Mesenchymal stem cell (in vitro differentiated cells and primary cell): ENCODE measurements around the gene PLXDC2.
"Not testable (repeated sequence)": the region's sequence is repeated elsewhere in the genome, so short reads cannot be mapped to it uniquely, and the experiment has no call there.

Experiments
- DNase-seq: peaks from one replicate; pipeline ENCODE4 v3.0.0-alpha.2; 2013
- H2AFZ ChIP-seq: one replicate; pipeline ENCODE4 v1.6.1; 2013; ENCODE audit warnings: low read depth, mild to moderate bottlenecking, control low read depth, inconsistent platforms, low read length, moderate library complexity
- H2AK5ac ChIP-seq: 2 replicates; pipeline ENCODE4 v1.6.1; 2013; ENCODE audit warnings: low read length, moderate library complexity, mild to moderate bottlenecking, inconsistent platforms; ENCODE audit not compliant: severe bottlenecking
- H2BK120ac ChIP-seq: one replicate; pipeline ENCODE4 v1.6.1; 2013; ENCODE audit warnings: low read depth, mild to moderate bottlenecking, inconsistent platforms, low read length, moderate library complexity
- H2BK12ac ChIP-seq, 2 experiments: one replicate each; pipeline ENCODE4 v1.6.1; 2013; ENCODE audit warnings: inconsistent platforms in 2 of 2, low read length in 2 of 2, mild to moderate bottlenecking in 2 of 2, moderate library complexity in 2 of 2, control low read depth in 1 of 2
- H2BK15ac ChIP-seq: one replicate; pipeline ENCODE4 v1.6.1; 2013; ENCODE audit warnings: mild to moderate bottlenecking, low read depth, inconsistent platforms; ENCODE audit not compliant: poor library complexity, severe bottlenecking
- H2BK5ac ChIP-seq: 2 replicates; pipeline ENCODE4 v1.6.1; 2013; ENCODE audit warnings: low read depth, mild to moderate bottlenecking, low read length, control low read depth, inconsistent platforms; ENCODE audit not compliant: poor library complexity, severe bottlenecking
- H3K14ac ChIP-seq, 2 experiments: one replicate each; pipeline ENCODE4 v1.6.1; 2013; ENCODE audit warnings: inconsistent platforms in 2 of 2, low read length in 2 of 2, control low read depth in 1 of 2, mild to moderate bottlenecking in 1 of 2, moderate library complexity in 1 of 2
- H3K18ac ChIP-seq, 2 experiments: one replicate each; pipeline ENCODE4 v1.6.1; 2013; ENCODE audit warnings: inconsistent platforms in 2 of 2, low read length in 2 of 2, control low read depth in 1 of 2, low read depth in 1 of 2, mild to moderate bottlenecking in 1 of 2
- H3K23ac ChIP-seq, 2 experiments: one replicate each; pipeline ENCODE4 v1.6.1; 2013; ENCODE audit warnings: inconsistent platforms in 2 of 2, low read length in 2 of 2, mild to moderate bottlenecking in 2 of 2, moderate library complexity in 2 of 2, control low read depth in 1 of 2
- H3K27ac ChIP-seq: 2 replicates; pipeline ENCODE4 v1.5.1; 2013; ENCODE audit warnings: mild to moderate bottlenecking, moderate library complexity, low read length, control low read depth, inconsistent platforms; ENCODE audit not compliant: poor library complexity, severe bottlenecking
- H3K27me3 ChIP-seq, 2 experiments: 2 replicates each; pipeline versions ENCODE4 v1.6.1 to v1.7.0; 2013; ENCODE audit warnings: low read length in 2 of 2, mild to moderate bottlenecking in 2 of 2, moderate library complexity in 2 of 2, control low read depth in 1 of 2, inconsistent platforms in 1 of 2; ENCODE audit not compliant: control insufficient read depth in 1 of 2, insufficient read depth in 1 of 2
- H3K36me3 ChIP-seq, 2 experiments: 2 replicates each; pipeline versions ENCODE4 v1.6.1 to v1.7.0; 2013; ENCODE audit warnings: low read length in 2 of 2, control low read depth in 1 of 2, inconsistent platforms in 1 of 2, low read depth in 1 of 2, mild to moderate bottlenecking in 1 of 2; ENCODE audit not compliant: insufficient read depth in 2 of 2, control insufficient read depth in 1 of 2
- H3K4ac ChIP-seq, 2 experiments: one replicate each; pipeline ENCODE4 v1.6.1; 2013; ENCODE audit warnings: inconsistent platforms in 2 of 2, low read length in 2 of 2, mild to moderate bottlenecking in 2 of 2, moderate library complexity in 2 of 2, control low read depth in 1 of 2, low read depth in 1 of 2
- H3K4me1 ChIP-seq: 2 replicates; pipeline ENCODE4 v1.6.1; 2013; ENCODE audit warnings: low read depth, low read length, control low read depth; ENCODE audit not compliant: control insufficient read depth, insufficient read depth
- H3K4me2 ChIP-seq: 2 replicates; pipeline ENCODE4 v1.6.1; 2013; ENCODE audit warnings: low read length, mild to moderate bottlenecking, inconsistent platforms; ENCODE audit not compliant: poor library complexity, severe bottlenecking
- H3K4me3 ChIP-seq, 2 experiments: 2 replicates each; pipeline versions ENCODE4 v1.5.1 to v1.7.0; 2013; ENCODE audit warnings: low read length in 2 of 2, mild to moderate bottlenecking in 2 of 2, control low read depth in 1 of 2, low read depth in 1 of 2; ENCODE audit not compliant: insufficient read depth in 1 of 2
- H3K79me1 ChIP-seq: replicated peaks from 2 replicates; pipeline ENCODE4 v1.6.1; 2013; ENCODE audit warnings: mild to moderate bottlenecking, control low read depth, low read length, inconsistent platforms; ENCODE audit not compliant: poor library complexity, severe bottlenecking
- H3K9ac ChIP-seq: 2 replicates; pipeline ENCODE4 v1.7.0; 2013; ENCODE audit warnings: mild to moderate bottlenecking, low read length, moderate library complexity
- H3K9me3 ChIP-seq: 2 replicates; pipeline ENCODE4 v1.7.0; 2013; ENCODE audit warnings: mild to moderate bottlenecking, low read length; ENCODE audit not compliant: control insufficient read depth
- H4K8ac ChIP-seq: one replicate; pipeline ENCODE4 v1.6.1; 2013; ENCODE audit warnings: inconsistent platforms, mild to moderate bottlenecking, low read length, moderate library complexity
- H4K91ac ChIP-seq: one replicate; pipeline ENCODE4 v1.6.1; 2013; ENCODE audit warnings: mild to moderate bottlenecking, low read length, inconsistent platforms
- WGBS: methylation state at CpG from one replicate; pipeline ENCODE4 v1.1.7; 2013; ENCODE audit warnings: mixed read lengths; 5-methylcytosine and 5-hydroxymethylcytosine counted together

PLXDC2 gene

DNA sequence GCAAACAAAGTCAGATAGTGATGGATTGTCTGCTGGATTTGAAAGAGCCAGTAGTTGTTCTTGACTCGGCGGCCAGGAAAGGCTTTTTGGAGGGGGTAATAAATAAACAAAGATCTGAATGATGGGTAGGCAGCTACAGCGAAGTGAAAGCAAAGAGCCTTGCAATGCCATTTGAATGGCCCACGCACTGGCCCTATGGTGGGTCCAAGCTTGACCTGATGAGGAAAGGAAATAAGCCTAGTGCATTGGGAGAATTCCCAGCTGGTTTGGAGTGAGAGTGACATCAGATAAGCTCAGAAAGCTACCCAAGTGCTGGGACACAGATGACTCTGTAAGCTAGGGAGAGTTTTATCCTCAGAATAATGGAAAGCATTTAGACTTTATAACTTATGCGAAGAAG, 365.2 kb downstream of the PLXDC2 start:
- no peak overlapping the region for H2BK5ac ChIP-seq
- no peaks in the 10 kb centered on the region for H3K27me3 ChIP-seq
- no peak overlapping the region for H3K4ac ChIP-seq
- H2BK120ac ChIP-seq = no peak overlapping the region
- 76% methylated on average over 5 of the region's 5 CpGs for WGBS
- H3K9ac ChIP-seq = no peak overlapping the region
- H3K36me3 ChIP-seq = no peaks in the 10 kb centered on the region
- no peak overlapping the region for H3K18ac ChIP-seq
- H2AFZ ChIP-seq = no peak overlapping the region
- no peak overlapping the region for H3K4me3 ChIP-seq
- H3K9me3 ChIP-seq = no peaks in the 10 kb centered on the region
- no peak overlapping the region for H4K91ac ChIP-seq
- H2BK15ac ChIP-seq = no peak overlapping the region
- H3K27ac ChIP-seq = no peak overlapping the region
- no peak overlapping the region for H3K23ac ChIP-seq
- H3K79me1 ChIP-seq = no peaks in the 10 kb centered on the region
- H3K4me2 ChIP-seq = no peak overlapping the region
- no peak overlapping the region for H2BK12ac ChIP-seq
- H4K8ac ChIP-seq = no peak overlapping the region
- no peak for DNase-seq
- H3K4me1 ChIP-seq = peaks cover 1% of the 10 kb centered on the region
- no peak overlapping the region for H3K14ac ChIP-seq
- no peak overlapping the region for H2AK5ac ChIP-seq

GRCh38 chr10:20185116-20185515, 368.9 kb downstream of the PLXDC2 start:
- no peaks in the 10 kb centered on the region for H3K36me3 ChIP-seq
- H3K27ac ChIP-seq = no peak overlapping the region
- DNase-seq = peak; percentile 8
- H2AFZ ChIP-seq = no peak overlapping the region
- no peaks in the 10 kb centered on the region for H3K79me1 ChIP-seq
- no peak overlapping the region for H4K8ac ChIP-seq
- H3K27me3 ChIP-seq = no peaks in the 10 kb centered on the region
- H3K4ac ChIP-seq = no peak overlapping the region
- no peak overlapping the region for H2BK12ac ChIP-seq
- H3K18ac ChIP-seq = no peak overlapping the region
- no peak overlapping the region for H2BK5ac ChIP-seq
- H2BK120ac ChIP-seq = no peak overlapping the region
- H3K9ac ChIP-seq = no peak overlapping the region
- H3K4me1 ChIP-seq = peaks cover 1% of the 10 kb centered on the region
- H3K23ac ChIP-seq = no peak overlapping the region
- no peak overlapping the region for H2BK15ac ChIP-seq
- H3K9me3 ChIP-seq = no peaks in the 10 kb centered on the region
- no peak overlapping the region for H2AK5ac ChIP-seq
- H3K4me2 ChIP-seq = no peak overlapping the region
- H4K91ac ChIP-seq = no peak overlapping the region
- H3K4me3 ChIP-seq = no peak overlapping the region
- no peak overlapping the region for H3K14ac ChIP-seq

- not testable (repeated sequence) for H4K8ac ChIP-seq, H4K91ac ChIP-seq, H3K18ac ChIP-seq, H3K9me3 ChIP-seq, H3K23ac ChIP-seq, H3K9ac ChIP-seq, H3K4me2 ChIP-seq, H2BK12ac ChIP-seq, H2BK120ac ChIP-seq, H3K14ac ChIP-seq, H3K4me3 ChIP-seq, H3K4ac ChIP-seq, H3K27me3 ChIP-seq, DNase-seq, H3K4me1 ChIP-seq, H3K36me3 ChIP-seq, H2AK5ac ChIP-seq, H2AFZ ChIP-seq, H3K79me1 ChIP-seq, H2BK5ac ChIP-seq, H3K27ac ChIP-seq, H2BK15ac ChIP-seq
- 38% methylated on average over 1 of the region's 3 CpGs for WGBS
Measured at GRCh38 chr10:20191392-20191791, 375.2 kb downstream of the PLXDC2 start.

GRCh38 chr10:20195076-20195475, 378.8 kb downstream of the PLXDC2 start:
- Histone ChIP-seq H2AFZ (no peak overlapping the region), H3K4me3 (no peak overlapping the region), H2BK15ac (no peak overlapping the region), H4K8ac (no peak overlapping the region), H3K27ac (no peak overlapping the region), H3K14ac (no peak overlapping the region), H3K9ac (no peak overlapping the region), H3K27me3 (no peaks in the 10 kb centered on the region), H2BK5ac (no peak overlapping the region), H2AK5ac (no peak overlapping the region), H3K18ac (no peak overlapping the region), H3K23ac (no peak overlapping the region), H3K4ac (no peak overlapping the region), H3K36me3 (no peaks in the 10 kb centered on the region), H2BK120ac (no peak overlapping the region), H2BK12ac (no peak overlapping the region), H4K91ac (no peak overlapping the region), H3K9me3 (no peaks in the 10 kb centered on the region), H3K4me1 (no peaks in the 10 kb centered on the region), H3K79me1 (no peaks in the 10 kb centered on the region), H3K4me2 (no peak overlapping the region)
- 93% methylated on average over 6 of the region's 6 CpGs for WGBS
- no peak for DNase-seq
